HG03565 (cell line): ENCODE measurements around the gene TNNT3.
"Not testable (repeated sequence)": the region's sequence is repeated elsewhere in the genome, so short reads cannot be mapped to it uniquely, and the experiment has no call there.

Experiments used
- ATAC-seq: cut with Tn5 transposase; IDR thresholded peaks from one replicate; pipeline ENCODE4 v1.9.1; 2021; ENCODE audit warnings: mild to moderate bottlenecking, moderate library complexity; ENCODE audit not compliant: unreplicated experiment

The TNNT3 gene

GRCh38 chr11:1919391-1920127 is at the start of gene TNNT3:
Gene TNNT3 (plus strand): TSS chr11:1919703. CDS start chr11:1922875, 3,172 bp downstream.
- no peak for ATAC-seq

GRCh38 chr11:1870326-1870696 is 49.2 kb upstream of the TNNT3 start:
- ATAC-seq: no peak

DNA sequence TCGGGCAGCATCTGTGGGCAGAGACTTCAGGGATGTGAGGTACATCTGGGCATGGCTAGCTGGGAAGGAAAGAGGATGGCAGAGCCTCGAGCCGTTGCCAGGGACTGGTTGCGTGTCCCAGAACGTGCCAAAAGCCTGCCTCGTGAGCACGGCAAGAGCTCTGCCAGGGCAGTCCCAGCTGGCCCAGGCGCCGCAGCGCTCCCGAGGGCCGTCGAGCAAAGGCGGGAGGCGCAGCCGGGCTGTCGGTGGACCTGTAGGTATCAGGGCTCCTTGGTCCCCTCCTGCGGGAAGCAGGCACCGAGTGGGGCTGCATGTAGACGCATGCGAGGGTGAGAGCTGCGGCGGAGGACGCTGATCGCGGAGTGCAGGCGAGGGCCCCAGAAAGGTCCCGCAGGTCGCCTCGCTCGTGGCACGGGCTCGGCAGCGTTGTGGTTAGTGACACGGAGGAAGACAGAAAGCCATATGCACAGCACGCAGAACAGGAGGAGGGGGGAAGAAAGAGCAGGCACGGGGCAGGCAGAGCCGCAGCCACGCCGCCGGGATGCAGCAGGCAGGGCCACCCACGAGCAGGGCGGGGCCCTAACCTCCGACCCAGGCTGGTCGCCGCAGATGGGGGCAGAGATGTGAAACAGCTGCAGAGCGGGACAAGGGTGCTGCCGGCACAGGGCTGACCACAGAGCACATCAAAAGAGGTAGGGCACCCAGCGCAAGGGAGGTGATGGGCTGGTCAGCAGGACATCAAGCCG is 48.6 kb upstream of the TNNT3 start:
- ATAC-seq: no peak

DNA sequence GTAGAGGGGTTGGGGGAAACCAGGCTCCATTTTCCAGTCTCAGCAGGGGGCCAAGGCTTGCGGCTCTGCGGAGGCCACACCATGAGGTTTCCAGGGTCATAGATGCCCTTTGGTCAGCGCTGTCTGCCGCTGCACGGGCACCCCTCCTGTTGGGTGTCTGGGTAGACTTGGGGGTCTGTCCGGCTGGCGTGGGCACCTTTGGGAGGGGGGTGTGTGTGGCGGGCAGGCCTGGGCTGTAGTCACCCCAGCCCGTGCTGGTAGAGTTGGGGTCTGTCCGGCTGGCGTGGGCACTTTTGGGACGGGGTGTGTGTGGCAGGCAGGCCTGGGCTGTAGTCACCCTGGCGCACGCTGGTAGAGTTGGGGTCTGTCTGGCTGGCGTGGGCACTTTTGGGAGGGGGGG is 48.0 kb upstream of the TNNT3 start:
- no peak for ATAC-seq

- ATAC-seq: no peak
Measured at GRCh38 chr11:1872267-1872985, 47.1 kb upstream of the TNNT3 start.

GRCh38 chr11:1873048-1873812 is 46.3 kb upstream of the TNNT3 start:
- ATAC-seq: no peak

GRCh38 chr11:1873813-1874150 is 45.7 kb upstream of the TNNT3 start:
- not testable (repeated sequence) for ATAC-seq

- not testable (repeated sequence) for ATAC-seq
Measured at GRCh38 chr11:1874441-1875092, 44.9 kb upstream of the TNNT3 start.

- ATAC-seq: no peak
Measured at GRCh38 chr11:1875093-1875850, 44.2 kb upstream of the TNNT3 start.

DNA sequence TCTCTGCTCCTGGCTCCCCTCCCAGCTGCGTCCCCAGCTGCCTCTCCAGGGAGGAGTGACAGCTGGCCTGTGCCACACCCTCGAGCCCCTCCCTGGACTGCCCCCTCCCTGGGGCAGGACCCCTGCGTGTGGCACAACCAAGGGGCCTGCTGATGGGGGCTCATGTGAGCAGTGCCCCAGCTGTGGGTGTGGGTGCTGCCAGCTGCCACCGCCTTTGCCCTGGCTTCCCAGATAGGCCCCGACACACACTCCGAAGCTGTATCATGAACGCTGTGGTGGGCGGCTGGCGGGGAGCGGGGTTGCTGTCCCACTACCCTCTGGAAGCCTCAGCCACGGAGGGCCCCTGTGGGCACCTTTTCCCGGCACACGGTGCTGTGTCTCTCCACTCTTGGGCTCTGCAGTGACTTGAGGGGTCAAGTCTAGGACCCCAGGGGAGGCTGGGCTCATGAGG is 43.6 kb upstream of the TNNT3 start:
- ATAC-seq: not testable (repeated sequence)

DNA sequence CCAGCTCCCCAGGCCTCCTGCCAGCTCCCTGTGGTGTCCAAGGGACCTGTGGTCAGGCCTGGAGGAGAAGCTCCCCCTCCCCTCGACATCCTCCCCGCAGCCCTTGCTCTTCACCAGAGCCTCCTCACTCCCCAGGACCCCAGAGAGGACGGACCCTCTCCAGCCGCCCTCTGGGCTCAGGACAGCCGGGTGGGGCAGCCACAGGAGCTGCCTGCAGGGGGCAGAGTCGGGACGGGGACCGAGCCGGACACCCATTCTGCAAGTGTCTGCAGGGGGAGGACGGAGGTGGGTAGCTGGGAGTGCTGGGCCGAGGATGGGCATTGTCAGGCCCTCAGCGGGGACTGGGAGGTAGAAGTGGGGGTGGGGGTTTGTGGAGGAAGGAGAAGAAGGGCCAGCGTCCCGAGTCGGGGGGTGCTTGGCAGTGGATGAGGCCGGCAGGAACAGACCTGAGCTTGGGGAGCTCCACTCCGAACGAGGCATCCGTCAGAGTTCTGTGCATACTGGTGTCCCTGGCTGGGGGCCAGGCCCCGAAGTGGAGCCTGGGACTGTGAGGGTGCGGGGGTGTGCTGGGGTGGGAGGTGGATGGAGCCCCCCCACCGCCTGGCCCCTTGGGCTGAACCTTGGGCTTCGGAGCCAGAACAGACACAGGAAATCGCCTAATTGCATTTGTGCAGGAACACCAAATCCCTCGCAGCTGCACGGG is 43.0 kb upstream of the TNNT3 start:
- no peak for ATAC-seq

DNA sequence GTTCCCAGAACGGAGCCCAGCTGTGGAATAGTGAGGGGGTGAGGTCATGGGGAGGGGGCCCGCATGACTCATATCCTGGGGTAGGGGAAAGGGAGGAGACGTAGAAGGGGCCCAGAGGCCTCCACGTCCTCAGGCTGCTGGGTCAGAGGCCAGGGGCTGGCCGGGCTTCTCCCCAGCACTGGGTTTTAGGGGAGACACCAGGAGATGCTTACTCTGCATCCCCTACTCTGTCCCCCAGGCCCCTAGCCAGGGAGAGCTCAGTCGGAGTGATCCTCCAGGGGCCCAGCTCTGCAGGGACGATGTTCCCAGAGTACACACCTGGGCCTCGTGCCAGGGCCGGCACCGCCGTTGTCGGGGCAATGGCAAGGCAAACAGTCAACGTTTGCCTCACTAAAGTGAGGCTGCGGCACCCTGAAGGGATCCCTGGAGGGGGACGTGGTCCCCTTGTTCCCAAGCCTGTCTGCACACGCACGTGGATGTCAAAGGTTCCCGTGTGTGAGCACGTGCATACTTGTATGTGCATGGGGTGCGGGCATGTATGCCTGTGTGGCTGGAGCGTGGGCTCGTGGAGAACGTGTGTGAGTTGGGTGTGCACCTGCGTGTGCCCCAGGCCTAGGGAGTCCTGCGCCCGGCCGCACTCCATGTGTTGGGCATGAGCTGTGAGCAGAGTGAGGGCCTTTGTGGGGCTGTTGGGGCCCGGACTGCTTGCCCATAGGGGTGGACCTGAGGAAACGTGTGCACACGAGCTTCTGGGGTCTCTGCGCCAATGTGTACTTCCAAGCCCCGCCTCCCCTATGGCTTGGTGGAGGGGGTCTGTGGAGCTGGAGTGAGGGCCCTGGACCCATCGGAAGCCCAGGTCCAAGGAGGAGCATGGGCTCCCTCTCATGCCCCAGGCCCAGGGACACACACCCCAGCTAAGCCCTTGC is 42.0 kb upstream of the TNNT3 start:
- no peak for ATAC-seq

- no peak for ATAC-seq
Measured at GRCh38 chr11:1878137-1879031, 41.1 kb upstream of the TNNT3 start.

DNA sequence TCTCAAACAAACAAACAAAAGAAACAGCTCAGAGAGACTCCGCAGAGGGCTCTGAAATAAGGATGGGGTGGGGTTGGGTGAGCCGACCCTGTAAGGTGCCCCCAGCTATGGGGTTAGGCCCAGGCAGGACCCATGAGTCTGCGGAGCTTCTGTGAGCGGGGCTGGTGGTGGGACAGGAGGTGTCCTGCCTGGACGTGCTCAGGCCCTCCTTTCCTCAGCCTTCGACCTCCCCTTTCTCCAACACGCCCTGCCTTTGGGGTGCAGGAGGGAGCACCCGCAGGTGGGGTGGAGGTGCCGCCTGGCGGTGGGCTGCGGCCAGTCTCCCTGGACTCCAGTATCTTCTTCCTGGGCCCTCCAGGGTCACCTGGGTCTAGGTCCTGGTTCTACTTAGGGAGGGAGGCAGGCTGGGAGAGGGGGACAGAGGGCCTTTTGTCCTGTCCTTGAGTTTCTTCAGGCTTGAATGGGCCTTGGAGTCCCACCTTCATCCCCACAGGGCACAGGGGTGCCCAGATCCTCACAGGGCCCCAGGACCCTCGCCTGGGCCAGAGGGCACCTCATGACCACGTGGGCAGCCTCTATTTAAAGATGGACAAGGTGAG is 40.1 kb upstream of the TNNT3 start:
- ATAC-seq: no peak

- no peak for ATAC-seq
Measured at GRCh38 chr11:1879941-1880720, 39.4 kb upstream of the TNNT3 start.
